Fibroblast of lung (primary cell): ENCODE results near the gene CINP.

ENCODE experiments used
- CTCF ChIP-seq, 2 donors: IDR thresholded peaks in 1 of 2; conservative IDR thresholded peaks in 1 of 2; 1 replicate in 1 of 2; 2 replicates in 1 of 2; pipeline ENCODE4 v1.5.1; 2011 to 2012; ENCODE audit warnings: low read length in 2 of 2, control low read depth in 1 of 2, inconsistent platforms in 1 of 2, low read depth in 1 of 2, mild to moderate bottlenecking in 1 of 2
- EZH2 ChIP-seq: IDR thresholded peaks from 2 replicates; pipeline ENCODE4 v1.5.1; 2012; ENCODE audit warnings: low read length, control low read depth, mild to moderate bottlenecking; ENCODE audit errors: missing control alignments

DNA sequence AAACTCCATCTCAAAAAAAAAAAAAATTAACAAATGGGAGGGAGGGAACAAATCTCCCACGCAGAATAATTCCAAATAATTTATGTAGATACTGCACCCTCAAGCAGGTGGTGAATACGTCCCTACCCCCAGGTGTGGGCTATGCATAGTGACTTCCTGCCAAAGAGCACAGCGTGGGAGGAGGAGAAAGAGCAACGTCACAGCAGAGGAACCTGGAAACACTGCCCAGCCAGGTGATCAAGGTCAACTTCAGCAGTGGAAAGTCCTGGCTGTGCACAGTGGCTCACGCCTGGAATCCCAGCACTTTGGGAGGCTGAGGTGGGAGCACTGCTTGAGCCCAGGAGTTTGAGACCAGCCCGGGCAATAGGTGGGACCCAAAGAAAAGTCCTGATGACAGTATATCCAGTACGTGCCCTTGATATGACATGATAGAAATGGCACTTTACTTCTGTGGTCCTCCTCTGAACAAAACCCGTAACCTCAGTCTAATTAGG, 9.5 kb downstream of the CINP start:
- no peak for TF ChIP-seq CTCF (conservative IDR thresholded peaks at IDR 0.05 in 1 of 2, IDR thresholded peaks at IDR 0.05 in 1 of 2; ENCODE audit: low read depth in 1 of 2, low read length in 2 of 2)
- no peak for TF ChIP-seq EZH2
